K562 (cell line): ENCODE data around the gene S100A1. TPM values are rescaled to one million over a fixed set of nuclear protein-coding genes. Genes with fewer than 3 reads are reported as not detected.
A peak's percentile ranks its signal among the peaks of the same experiment; 100 is the strongest.

ENCODE experiments used
- ATAC-seq: fragments of 200-7000 bp; cut with Tn5 transposase; 3 replicates; pipeline ENCODE4 v1.9.1; 2020; ENCODE audit warnings: moderate library complexity
- BruUV-seq: library from RNA; stranded (reverse); fragments of 400-500 nt; replicated peaks from 2 replicates; lab custom pipeline; 2021; lab: Mats Ljungman, UMichigan
- CTCF ChIA-PET: fragments of 300-600 bp; formaldehyde crosslinking; extraction: SDS; loops from one replicate; lab custom pipeline; 2021; ENCODE audit warnings: low intra/inter-chr PET ratio; lab: Yijun Ruan, JAX
- POLR2A ChIA-PET: fragments of 300-600, 350-650 bp; sonication (Branson Sonifier 250); formaldehyde crosslinking; extraction: SDS; loops from one replicate; lab custom pipeline; 2021; ENCODE audit warnings: antibody characterized with exemption, inconsistent platforms; lab: Yijun Ruan, JAX
- DNase-seq, 4 experiments: peaks; one replicate each; pipeline versions ENCODE4 v3.0.0 to v3.0.0-alpha.2; 2011 to 2018; ENCODE audit warnings: low spot score in 3 of 4, mixed read lengths in 3 of 4; ENCODE audit errors: extremely low read depth in 1 of 4
- FAIRE-seq: peaks from 2 replicates; lab custom pipeline; 2011; peaks lifted over from hg19 to GRCh38; lab: Jason Lieb, UNC
- H2AFZ ChIP-seq: 2 replicates; pipeline ENCODE4 v1.6.0; 2011; ENCODE audit warnings: low read depth, low read length, control low read depth, inconsistent platforms
- H3K27ac ChIP-seq: fragments of 200-600 bp; 3 replicates; pipeline ENCODE4 v1.8.0; 2011; ENCODE audit warnings: low read depth, mild to moderate bottlenecking, control low read depth, inconsistent platforms, low read length, moderate library complexity, mixed read lengths; ENCODE audit errors: extremely low read depth
- H3K27me3 ChIP-seq, 2 experiments: fragments of 300-600 bp in 1 of 2; 2 replicates in 1 of 2; 3 replicates in 1 of 2; pipeline versions ENCODE4 v1.6.0 to v1.8.0; 2011; ENCODE audit warnings: inconsistent platforms in 2 of 2, low read length in 2 of 2, mild to moderate bottlenecking in 1 of 2, mixed read lengths in 1 of 2, moderate library complexity in 1 of 2; ENCODE audit not compliant: control insufficient read depth in 2 of 2, insufficient read depth in 2 of 2
- H3K36me3 ChIP-seq: fragments of 300-600 bp; 3 replicates; pipeline ENCODE4 v1.8.0; 2011; ENCODE audit warnings: mild to moderate bottlenecking, low read length, inconsistent platforms; ENCODE audit not compliant: control insufficient read depth, insufficient read depth
- H3K4me1 ChIP-seq, 2 experiments: fragments of 200-600 bp in 1 of 2; replicated peaks in 1 of 2; 2 replicates in 1 of 2; 3 replicates in 1 of 2; pipeline versions ENCODE4 v1.5.1 to v1.8.0; 2011; ENCODE audit warnings: inconsistent platforms in 2 of 2, low read length in 2 of 2, mild to moderate bottlenecking in 1 of 2, mixed read lengths in 1 of 2, moderate library complexity in 1 of 2; ENCODE audit not compliant: control insufficient read depth in 2 of 2, insufficient read depth in 2 of 2
- H3K4me2 ChIP-seq: 2 replicates; pipeline ENCODE4 v1.6.1; 2011; ENCODE audit warnings: low read length, control low read depth, inconsistent platforms, mixed read lengths; ENCODE audit not compliant: insufficient read depth
- H3K4me3 ChIP-seq: fragments of 200-600 bp; sonication (generic), shearing (Covaris generic); 2 replicates; pipeline ENCODE4 v1.5.1; 2016; ENCODE audit warnings: control low read depth, inconsistent platforms
- H3K79me2 ChIP-seq: fragments of 200-600 bp; 3 replicates; pipeline ENCODE4 v1.8.0; 2011; ENCODE audit warnings: low read length, inconsistent platforms; ENCODE audit not compliant: control insufficient read depth, insufficient read depth
- H3K9ac ChIP-seq, 2 experiments: 2 replicates each; pipeline versions ENCODE4 v1.6.0 to v1.6.1; 2011; ENCODE audit warnings: low read depth in 2 of 2, low read length in 2 of 2, control low read depth in 1 of 2, inconsistent platforms in 1 of 2, mild to moderate bottlenecking in 1 of 2, mixed read lengths in 1 of 2; ENCODE audit not compliant: insufficient read depth in 1 of 2
- H3K9me1 ChIP-seq: one replicate; pipeline ENCODE4 v1.6.0; 2011; ENCODE audit warnings: inconsistent platforms, mild to moderate bottlenecking, low read length, moderate library complexity; ENCODE audit not compliant: control insufficient read depth, insufficient read depth
- H3K9me3 ChIP-seq: replicated peaks from 2 replicates; pipeline ENCODE4 v1.5.1; 2011; ENCODE audit warnings: low read depth, low read length, inconsistent platforms; ENCODE audit not compliant: control insufficient read depth, insufficient read depth
- H4K20me1 ChIP-seq: replicated peaks from 2 replicates; pipeline ENCODE4 v1.6.1; 2011; ENCODE audit warnings: low read length, inconsistent platforms, mixed read lengths; ENCODE audit not compliant: control insufficient read depth, insufficient read depth
- BCL6 ChIP-seq: fragments of 250-450 bp; sonication (Bioruptor Pico); IDR thresholded peaks from 2 replicates; pipeline ENCODE4 v1.4.0; 2020
- ELF1 ChIP-seq: fragments of 200-800 bp; sonication (Bioruptor generic); IDR thresholded peaks from 2 replicates; pipeline ENCODE4 v1.6.1; 2016; ENCODE audit warnings: missing genetic modification characterization, missing compliant biosample characterization
- MIER1 ChIP-seq: fragments of 450-650 bp; IDR thresholded peaks from 2 replicates; pipeline ENCODE4 v1.6.1; 2016; ENCODE audit warnings: antibody characterized with exemption, mild to moderate bottlenecking, low read depth
- POLR2A ChIP-seq: fragments of 450-650 bp; conservative IDR thresholded peaks from 2 replicates; pipeline ENCODE4 v1.6.1; 2016
- POLR2AphosphoS5 ChIP-seq: IDR thresholded peaks from 2 replicates; pipeline ENCODE4 v1.6.1; 2011; ENCODE audit warnings: mild to moderate bottlenecking, low read depth, low read length, moderate library complexity; ENCODE audit not compliant: control insufficient read depth, insufficient read depth
- POLR2G ChIP-seq: fragments of 200-400 bp; formaldehyde crosslinking; IDR thresholded peaks from 2 replicates; pipeline ENCODE4 v1.6.1; 2017; ENCODE audit warnings: low read depth, mild to moderate bottlenecking, antibody characterized with exemption, low read length, moderate library complexity
- SMARCA4 ChIP-seq: fragments of 450-650 bp; IDR thresholded peaks from 2 replicates; pipeline ENCODE4 v1.6.1; 2016
- ZNF561 ChIP-seq: fragments of 450-650 bp; formaldehyde crosslinking; conservative IDR thresholded peaks from 2 replicates; pipeline ENCODE4 v1.4.0; 2020; ENCODE audit warnings: mild to moderate bottlenecking, moderate library complexity
- WGBS: fragments of 100-300 bp; shearing (Covaris generic); methylation state at CpG from one replicate; pipeline ENCODE4 v1.1.6; 2016; ENCODE audit warnings: low coverage, mixed read lengths; ENCODE audit not compliant: insufficient coverage; ENCODE audit errors: missing lambda C conversion rate; 5-methylcytosine and 5-hydroxymethylcytosine counted together
- in situ Hi-C: fragments of 300-500 bp; cut with MboI; formaldehyde crosslinking; loops from 4 replicates; pipeline ENCODE4 v1.15.0; 2018; ENCODE audit warnings: inconsistent platforms, mixed read lengths
- intact Hi-C: fragments of 100-400 bp; cut with micrococcal nuclease; formaldehyde crosslinking; loops from 2 replicates; pipeline ENCODE4 v1.14.2; 2022
- polyA plus RNA-seq, 8 experiments: library from polyadenylated mRNA; depleted of rRNA in 4 of 8; stranded (reverse) in 5 of 8; unstranded in 3 of 8; fragments of >200 nt; fragmentation: Nextera tagmentation in 2 of 8; fragmentation: Illumina TruSeq in 1 of 8; extraction: Ambion mirVana in 2 of 8; extraction: Trizol in 1 of 8; gene quantifications; 2 replicates each; pipeline versions ENCODE4 v1.2.1 to v1.2.3, GENCODE V29; 2011 to 2014; ENCODE audit warnings: inconsistent platforms in 1 of 8, missing spikeins in 1 of 8
- total RNA-seq, 7 experiments: library from RNA; depleted of rRNA in 6 of 7; stranded (reverse); fragments of >200 nt in 6 of 7; fragmentation: Illumina TruSeq in 2 of 7; extraction: Trizol in 2 of 7; gene quantifications; 2 replicates each; pipeline versions ENCODE4 v1.2.1 to v1.2.3, GENCODE V29; 2011 to 2021; ENCODE audit warnings: low replicate concordance in 1 of 7
- TF ChIP-seq, protein P1 (sequence below): sonication (generic); formaldehyde crosslinking; IDR thresholded peaks from 2 replicates; pipeline ENCODE4 v1.4.0; 2020; ENCODE audit warnings: mild to moderate bottlenecking, missing genetic modification reagents

S100A1 gene
- total and polyA plus RNA-seq, 9 of the 15 experiments (the other 6 are each of a cell fraction or from before 2014, with no cell fraction given) = 0.44 to 30.1 (median 12.7) TPM

DNA sequence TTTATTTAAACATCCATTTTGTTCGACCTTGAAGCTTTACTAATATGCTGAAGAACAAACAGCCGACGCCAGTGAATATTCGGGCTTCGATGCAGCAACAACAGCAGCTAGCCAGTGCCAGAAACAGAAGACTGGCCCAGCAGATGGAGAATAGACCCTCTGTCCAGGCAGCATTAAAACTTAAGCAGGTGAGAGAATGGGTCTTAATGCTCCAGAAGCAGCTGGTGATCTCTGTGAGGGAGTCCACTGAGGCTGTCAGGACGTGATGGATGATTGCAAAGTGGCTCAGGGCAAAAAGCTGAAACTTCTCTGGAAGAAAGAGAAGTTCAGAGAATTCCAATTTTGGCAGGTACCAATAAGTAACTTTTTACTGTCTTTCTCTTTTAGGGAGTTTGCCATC, 10.0 kb downstream of the S100A1 start:
- Histone ChIP-seq H2AFZ (no peak overlapping the region), H3K9me3 (no peaks in the 10 kb centered on the region), H3K4me1 (peaks cover 9 to 10% of the 10 kb centered on the region in 2 experiments; a peak in 4 of 5 replicates), H4K20me1 (no peaks in the 10 kb centered on the region; the same call in 1 of the 2 replicates), H3K9me1 (no peaks in the 10 kb centered on the region), H3K79me2 (peaks cover 57% of the 10 kb centered on the region), H3K27ac (no peak overlapping the region), H3K4me3 (no peak overlapping the region), H3K36me3 (peaks cover 78% of the 10 kb centered on the region), H3K4me2 (no peak overlapping the region), H3K9ac (no peak overlapping the region), H3K27me3 (no peaks in the 10 kb centered on the region)
- POLR2A ChIA-PET = interaction anchor here (0.6 to 11.6 kb wide), 6 partner anchors 10 to 290 kb away, joined by 3 to 205 read pairs (median 6); partner anchors contain the start of genes S100A1 and S100A13
- DNase-seq = no peak
- intact Hi-C loops (no loop called here), in situ Hi-C loops (no loop called here)
- CTCF ChIA-PET = no interaction called here
- FAIRE-seq = no peak
- BruUV-seq = no TSS peak
- WGBS = 95% methylated on average over 6 of the region's 6 CpGs
- TF ChIP-seq ELF1 (no peak), POLR2G (no peak), SMARCA4 (no peak), ZNF561 (CRISPR knock-in tag) (no peak), BCL6 (no peak), MIER1 (no peak)
- TF ChIP-seq, all 486 proteins: peak for 0
- ATAC-seq = no peak

DNA sequence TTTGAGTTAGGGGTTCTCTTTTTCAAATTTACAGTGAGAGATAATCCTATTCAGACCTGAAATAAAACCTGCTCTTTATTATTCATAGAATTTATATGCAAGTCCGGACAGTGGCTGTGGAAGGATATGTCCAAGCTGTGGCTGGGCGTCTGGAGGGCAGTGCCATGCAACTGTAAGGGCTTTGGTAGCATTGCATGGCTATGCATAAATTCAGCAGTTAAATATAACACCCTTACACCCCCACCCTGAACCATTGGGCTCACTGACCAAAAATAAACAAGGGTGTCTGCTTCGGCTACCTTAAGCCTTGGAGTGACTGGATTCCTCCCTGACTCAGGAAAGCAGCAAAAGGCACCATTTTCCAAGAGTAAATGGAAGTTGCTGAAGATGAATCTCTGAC, 11.0 kb downstream of the S100A1 start:
- TF ChIP-seq, protein P1, sequence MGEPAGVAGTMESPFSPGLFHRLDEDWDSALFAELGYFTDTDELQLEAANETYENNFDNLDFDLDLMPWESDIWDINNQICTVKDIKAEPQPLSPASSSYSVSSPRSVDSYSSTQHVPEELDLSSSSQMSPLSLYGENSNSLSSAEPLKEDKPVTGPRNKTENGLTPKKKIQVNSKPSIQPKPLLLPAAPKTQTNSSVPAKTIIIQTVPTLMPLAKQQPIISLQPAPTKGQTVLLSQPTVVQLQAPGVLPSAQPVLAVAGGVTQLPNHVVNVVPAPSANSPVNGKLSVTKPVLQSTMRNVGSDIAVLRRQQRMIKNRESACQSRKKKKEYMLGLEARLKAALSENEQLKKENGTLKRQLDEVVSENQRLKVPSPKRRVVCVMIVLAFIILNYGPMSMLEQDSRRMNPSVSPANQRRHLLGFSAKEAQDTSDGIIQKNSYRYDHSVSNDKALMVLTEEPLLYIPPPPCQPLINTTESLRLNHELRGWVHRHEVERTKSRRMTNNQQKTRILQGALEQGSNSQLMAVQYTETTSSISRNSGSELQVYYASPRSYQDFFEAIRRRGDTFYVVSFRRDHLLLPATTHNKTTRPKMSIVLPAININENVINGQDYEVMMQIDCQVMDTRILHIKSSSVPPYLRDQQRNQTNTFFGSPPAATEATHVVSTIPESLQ (CRISPR knock-in tag) = no peak
- 0 out of 2 replicates have a peak, but pooled peaks have one; percentile 0 for TF ChIP-seq POLR2A
- TF ChIP-seq POLR2AphosphoS5 = 0 out of 2 replicates have a peak, but pooled peaks have one; percentile 0
- in situ Hi-C loops = no loop called here
- H3K9ac ChIP-seq = no peak overlapping the region
- no peaks in the 10 kb centered on the region for H3K27me3 ChIP-seq
- POLR2A ChIA-PET = interaction anchor here (0.6 to 11.6 kb wide), 5 partner anchors 10 to 28 kb away, joined by 3 to 205 read pairs (median 7); partner anchors contain the start of genes S100A1 and S100A13
- intact Hi-C loops = no loop called here
- H3K4me2 ChIP-seq = no peak overlapping the region
- 96% methylated on average over 3 of the region's 3 CpGs for WGBS
- no peak overlapping the region for H2AFZ ChIP-seq
- H3K79me2 ChIP-seq = peaks cover 52% of the 10 kb centered on the region
- DNase-seq = no peak
- no peak overlapping the region for H3K4me3 ChIP-seq
- BruUV-seq = no TSS peak
- FAIRE-seq = no peak
- H3K9me1 ChIP-seq = no peaks in the 10 kb centered on the region
- no peaks in the 10 kb centered on the region for H3K9me3 ChIP-seq
- peaks cover 3 to 8% of the 10 kb centered on the region in 2 experiments; a peak in 4 of 5 replicates for H3K4me1 ChIP-seq
- ATAC-seq = no peak
- H3K36me3 ChIP-seq = peaks cover 88% of the 10 kb centered on the region
- CTCF ChIA-PET = no interaction called here
- H3K27ac ChIP-seq = no peak overlapping the region
- H4K20me1 ChIP-seq = no peaks in the 10 kb centered on the region; the same call in 1 of the 2 replicates
